Fibroblast of skin of back (primary cell): Measurements from ENCODE around the gene CMTM1.
"Not testable (repeated sequence)": the region's sequence is repeated elsewhere in the genome, so short reads cannot be mapped to it uniquely, and the experiment has no call there.

Experiments used
- DNase-seq: peaks from one replicate; pipeline ENCODE4 v3.0.0-alpha.2; 2013

CMTM1 gene

GRCh38 chr16:66616169-66616568, 49.9 kb downstream of the CMTM1 start:
- DNase-seq, result no peak

- no peak for DNase-seq
These were observed 50.4 kb downstream of the CMTM1 start for GRCh38 chr16:66616592-66616991.

- DNase-seq, result no peak
These were observed 50.8 kb downstream of the CMTM1 start for GRCh38 chr16:66617010-66617434.

GRCh38 chr16:66617728-66618127, 51.5 kb downstream of the CMTM1 start:
- no peak for DNase-seq

- DNase-seq, result peak; percentile 98
These were observed 52.5 kb downstream of the CMTM1 start for GRCh38 chr16:66618588-66619375.

- peak; percentile 77 for DNase-seq
These were observed 53.5 kb downstream of the CMTM1 start for GRCh38 chr16:66619534-66620428.

- no peak for DNase-seq
These were observed 54.2 kb downstream of the CMTM1 start for GRCh38 chr16:66620429-66620795.

- no peak for DNase-seq
These were observed 55.7 kb downstream of the CMTM1 start for GRCh38 chr16:66621973-66622372.

GRCh38 chr16:66622863-66623262, 56.6 kb downstream of the CMTM1 start:
- no peak for DNase-seq

GRCh38 chr16:66623755-66624154, 57.5 kb downstream of the CMTM1 start:
- DNase-seq, result no peak

GRCh38 chr16:66627611-66628378, 61.6 kb downstream of the CMTM1 start:
- not testable (repeated sequence) for DNase-seq
